NCI-H748 (cell line): Measurements from ENCODE around the gene SFSWAP.

Source experiments
- DNase-seq: peaks from one replicate; lab custom pipeline; 2025; ENCODE audit not compliant: unreplicated experiment; lab: John Stamatoyannopoulos, UW

SFSWAP gene

GRCh38 chr12:131784909-131785762 is 74.2 kb downstream of the SFSWAP start:
- no peak for DNase-seq

- DNase-seq, result no peak
These were observed 75.0 kb downstream of the SFSWAP start for GRCh38 chr12:131785763-131786330.

- DNase-seq, result no peak
These were observed 75.4 kb downstream of the SFSWAP start for GRCh38 chr12:131786331-131786730.

GRCh38 chr12:131787143-131787660 is 76.3 kb downstream of the SFSWAP start:
- no peak for DNase-seq

- DNase-seq, result no peak
These were observed 77.2 kb downstream of the SFSWAP start for GRCh38 chr12:131788070-131788469.

GRCh38 chr12:131789638-131790037 is 78.7 kb downstream of the SFSWAP start:
- no peak for DNase-seq

GRCh38 chr12:131793243-131794022 is 82.5 kb downstream of the SFSWAP start:
- DNase-seq, result no peak

GRCh38 chr12:131794061-131794460 is 83.2 kb downstream of the SFSWAP start:
- no peak for DNase-seq

- no peak for DNase-seq
These were observed 83.7 kb downstream of the SFSWAP start for GRCh38 chr12:131794573-131794972.

- no peak for DNase-seq
These were observed 84.2 kb downstream of the SFSWAP start for GRCh38 chr12:131795064-131795463.

- no peak for DNase-seq
These were observed 85.0 kb downstream of the SFSWAP start for GRCh38 chr12:131795690-131796410.

- DNase-seq, result no peak
These were observed 85.5 kb downstream of the SFSWAP start for GRCh38 chr12:131796411-131796736.

GRCh38 chr12:131796754-131797587 is 86.1 kb downstream of the SFSWAP start:
- no peak for DNase-seq

- DNase-seq, result no peak
These were observed 86.7 kb downstream of the SFSWAP start for GRCh38 chr12:131797588-131797934.

GRCh38 chr12:131799195-131799594 is 88.3 kb downstream of the SFSWAP start:
- no peak for DNase-seq

- no peak for DNase-seq
These were observed 89.1 kb downstream of the SFSWAP start for GRCh38 chr12:131799828-131800593.

GRCh38 chr12:131800594-131801135 is 89.8 kb downstream of the SFSWAP start:
- no peak for DNase-seq

GRCh38 chr12:131801254-131801866 is 90.5 kb downstream of the SFSWAP start:
- no peak for DNase-seq
